Keratinocyte (primary cell): Measurements from ENCODE around the gene SMIM22. TPM values are rescaled to one million over a fixed set of nuclear protein-coding genes. Genes with fewer than 3 reads are reported as not detected.

Experiments
- DNase-seq: peaks from one replicate; pipeline ENCODE4 v3.0.0-alpha.2; 2011; ENCODE audit warnings: low read depth, missing footprints, low spot score
- FAIRE-seq: peaks from 2 replicates; lab custom pipeline; 2011; peaks lifted over from hg19 to GRCh38; lab: Jason Lieb, UNC
- H2AFZ ChIP-seq: 2 replicates; pipeline ENCODE4 v1.6.0; 2012; ENCODE audit warnings: low read length, control low read depth, inconsistent platforms; ENCODE audit not compliant: control insufficient read depth
- H3K27ac ChIP-seq: 2 replicates; pipeline ENCODE4 v1.5.1; 2011; ENCODE audit warnings: low read length; ENCODE audit not compliant: control insufficient read depth, insufficient read depth
- H3K27me3 ChIP-seq: 3 replicates; pipeline ENCODE4 v1.6.0; 2011; ENCODE audit warnings: low read length; ENCODE audit not compliant: control insufficient read depth, insufficient read depth; ENCODE audit errors: extremely low read depth
- H3K36me3 ChIP-seq, 2 experiments: 2 replicates in 1 of 2; 3 replicates in 1 of 2; pipeline ENCODE4 v1.5.1; 2011; ENCODE audit warnings: low read length in 2 of 2, mild to moderate bottlenecking in 1 of 2; ENCODE audit not compliant: control insufficient read depth in 2 of 2, insufficient read depth in 2 of 2; ENCODE audit errors: extremely low read depth in 1 of 2
- H3K4me1 ChIP-seq: 3 replicates; pipeline ENCODE4 v1.5.1; 2011; ENCODE audit warnings: low read length; ENCODE audit not compliant: control insufficient read depth, insufficient read depth; ENCODE audit errors: extremely low read depth
- H3K4me2 ChIP-seq: 3 replicates; pipeline ENCODE4 v1.6.0; 2011; ENCODE audit warnings: low read depth, low read length; ENCODE audit not compliant: control insufficient read depth, insufficient read depth; ENCODE audit errors: extremely low read depth
- H3K4me3 ChIP-seq, 3 experiments: fragments of 200-600 bp in 1 of 3; sonication (generic) in 1 of 3; 2 replicates in 2 of 3; 3 replicates in 1 of 3; pipeline ENCODE4 v1.5.1; 2011 to 2016; ENCODE audit warnings: low read length in 3 of 3, mild to moderate bottlenecking in 3 of 3, control low read depth in 2 of 3, inconsistent platforms in 1 of 3, low read depth in 1 of 3, mixed read lengths in 1 of 3, mixed run types in 1 of 3, moderate library complexity in 1 of 3; ENCODE audit not compliant: control insufficient read depth in 2 of 3, insufficient read depth in 2 of 3; ENCODE audit errors: extremely low read depth in 1 of 3
- H3K79me2 ChIP-seq: 2 replicates; pipeline ENCODE4 v1.6.0; 2012; ENCODE audit warnings: low read length; ENCODE audit not compliant: control insufficient read depth, insufficient read depth
- H3K9ac ChIP-seq: 3 replicates; pipeline ENCODE4 v1.6.0; 2011; ENCODE audit warnings: low read length; ENCODE audit not compliant: control insufficient read depth, insufficient read depth; ENCODE audit errors: extremely low read depth
- H3K9me1 ChIP-seq: 3 replicates; pipeline ENCODE4 v1.6.0; 2011; ENCODE audit warnings: low read length; ENCODE audit not compliant: control insufficient read depth, insufficient read depth; ENCODE audit errors: extremely low read depth
- H3K9me3 ChIP-seq: 2 replicates; pipeline ENCODE4 v1.5.1; 2012; ENCODE audit warnings: low read depth, low read length; ENCODE audit not compliant: control insufficient read depth
- H4K20me1 ChIP-seq: 3 replicates; pipeline ENCODE4 v1.6.0; 2011; ENCODE audit warnings: low read length; ENCODE audit not compliant: control insufficient read depth, insufficient read depth; ENCODE audit errors: extremely low read depth
- CTCF ChIP-seq, 3 experiments: IDR thresholded peaks in 1 of 3; conservative IDR thresholded peaks in 1 of 3; optimal IDR thresholded peaks in 1 of 3; 2 replicates in 2 of 3; 3 replicates in 1 of 3; pipeline versions ENCODE3 to v1.5.1; 2011; ENCODE audit warnings: low read length in 3 of 3, mild to moderate bottlenecking in 3 of 3, moderate library complexity in 2 of 3, control low read depth in 1 of 3, inconsistent platforms in 1 of 3; ENCODE audit not compliant: insufficient read depth in 2 of 3; ENCODE audit errors: extremely low read depth in 1 of 3
- EZH2 ChIP-seq: IDR thresholded peaks from one replicate; pipeline ENCODE4 v1.6.1; 2012; ENCODE audit warnings: inconsistent platforms, mild to moderate bottlenecking, low read length, moderate library complexity
- dilution Hi-C: fragments of 300-500 bp; cut with MboI; formaldehyde crosslinking; loops from one replicate; pipeline ENCODE4 v1.7.0; 2020; ENCODE audit warnings: low sequenced_read_pairs; ENCODE audit not compliant: extremely low pct_ligation_motif_present
- polyA plus RNA-seq, 5 experiments: library from polyadenylated mRNA; depleted of rRNA in 3 of 5; stranded (reverse) in 3 of 5; stranded (forward) in 1 of 5; unstranded in 1 of 5; fragments of >200 nt; gene quantifications; 1 replicate in 1 of 5; 2 replicates in 3 of 5; 3 replicates in 1 of 5; pipeline versions ENCODE4 v1.2.1 to v1.2.3, GENCODE V29; 2011 to 2012; ENCODE audit warnings: missing spikeins in 2 of 5, low read depth in 1 of 5, low replicate concordance in 1 of 5
- small RNA-seq, 3 experiments: library from RNA; depleted of rRNA; stranded (forward); fragments of <200 nt; gene quantifications; one replicate each; pipeline ENCODE3, GENCODE V24; 2012; ENCODE audit warnings: low read depth in 3 of 3, low replicate concordance in 1 of 3; ENCODE audit not compliant: insufficient read length in 3 of 3

Gene SMIM22
- polyA plus RNA-seq, 1 donor (not counting 4 experiments of a cell fraction or from before 2014, with no cell fraction given) = 10.6 TPM

- H3K79me2 ChIP-seq = peaks cover 33% of the 10 kb centered on the region
- no peaks in the 10 kb centered on the region for H3K9me1 ChIP-seq
- H3K27ac ChIP-seq = no peak overlapping the region
- no peaks in the 10 kb centered on the region for H3K9me3 ChIP-seq
- no peak overlapping the region for H3K4me2 ChIP-seq
- H3K4me1 ChIP-seq = peaks cover 6% of the 10 kb centered on the region
- H3K36me3 ChIP-seq = peaks cover 28 to 43% of the 10 kb centered on the region in 2 experiments
- H3K27me3 ChIP-seq = no peaks in the 10 kb centered on the region
- no peak overlapping the region for H2AFZ ChIP-seq
- no peak for TF ChIP-seq CTCF (optimal IDR thresholded peaks at IDR 0.05 in 1 of 3, IDR thresholded peaks at IDR 0.05 in 1 of 3, conservative IDR thresholded peaks at IDR 0.05 in 1 of 3; ENCODE audit: extremely low read depth in 1 of 3, insufficient read depth in 2 of 3, low read length in 3 of 3)
- TF ChIP-seq EZH2 = no peak
- no peak overlapping the region for H3K9ac ChIP-seq
- dilution Hi-C loops = no loop called here
- DNase-seq = no peak
- H3K4me3 ChIP-seq = no peak overlapping the region
- no peaks in the 10 kb centered on the region for H4K20me1 ChIP-seq
- no peak for FAIRE-seq
Observed at GRCh38 chr16:4840984-4841383, 45.8 kb downstream of the SMIM22 start.

Small RNA genes lying within 50 kb of the gene (small RNA-seq; reads per million reads assigned to genes)
- 0 reads per million in 3 experiments for gene RF00017

Other genes with a start within 250 kb of the SMIM22 start
- gene C16orf96, start 239.0 kb upstream of the SMIM22 start, polyA plus RNA-seq = not detected in 3 replicates
- gene UBALD1, start 180.5 kb upstream of the SMIM22 start, polyA plus RNA-seq = 3.6 to 7.7 TPM (median 4.0 TPM) in 3 replicates
- gene MGRN1, start 170.5 kb upstream of the SMIM22 start, polyA plus RNA-seq = 1.9 to 6.7 TPM (median 2.6 TPM) in 3 replicates
- gene NUDT16L1, start 101.8 kb upstream of the SMIM22 start, polyA plus RNA-seq = 23.0 to 28.8 TPM (median 24.2 TPM) in 3 replicates
- gene ANKS3, start 61.1 kb upstream of the SMIM22 start, polyA plus RNA-seq = 9.7 to 14.7 TPM (median 11.7 TPM) in 3 replicates
- 0.26 to 0.57 TPM (median 0.33 TPM) in 3 replicates for gene DNAAF8, start 60.8 kb upstream of the SMIM22 start, polyA plus RNA-seq
- gene ZNF500, start 28.2 kb upstream of the SMIM22 start, polyA plus RNA-seq = 3.3 to 5.2 TPM (median 3.5 TPM) in 3 replicates
- not detected in 3 replicates for gene SEPTIN12, start 7.0 kb upstream of the SMIM22 start, polyA plus RNA-seq
- 17.3 to 33.2 TPM (median 20.5 TPM) in 3 replicates for gene ROGDI, start 7.3 kb downstream of the SMIM22 start, polyA plus RNA-seq
- gene GLYR1, start 51.9 kb downstream of the SMIM22 start, polyA plus RNA-seq = 38.7 to 42.6 TPM (median 39.8 TPM) in 3 replicates
- gene UBN1, start 52.1 kb downstream of the SMIM22 start, polyA plus RNA-seq = 9.5 to 19.6 TPM (median 11.5 TPM) in 3 replicates
- gene PPL, start 141.8 kb downstream of the SMIM22 start, polyA plus RNA-seq = 23.5 to 26.6 TPM (median 25.3 TPM) in 3 replicates
- 0.04 to 0.08 TPM in 2 of 3 replicates, not detected in the other for gene SEC14L5, start 163.0 kb downstream of the SMIM22 start, polyA plus RNA-seq
- gene NAGPA, start 238.6 kb downstream of the SMIM22 start, polyA plus RNA-seq = 5.0 to 7.3 TPM (median 7.2 TPM) in 3 replicates